Panc1 (cell line): ENCODE results near the gene YAP1. TPM values are rescaled to one million over a fixed set of nuclear protein-coding genes. Genes with fewer than 3 reads are reported as not detected.

Source experiments
- ATAC-seq: fragments of 200-7000 bp; cut with Tn5 transposase; 2 replicates; pipeline ENCODE4 v1.9.1; 2020; ENCODE audit warnings: mild to moderate bottlenecking, moderate library complexity
- BruUV-seq: library from RNA; stranded (reverse); fragments of 400-500 nt; replicated peaks from 2 replicates; lab custom pipeline; 2021; lab: Mats Ljungman, UMichigan
- CTCF ChIA-PET: fragments of 300-600 bp; sonication (Branson Sonifier 250); formaldehyde crosslinking; loops from one replicate; lab custom pipeline; 2022; ENCODE audit warnings: antibody characterized with exemption; lab: Charles Lee
- POLR2A ChIA-PET: fragments of 300-600 bp; sonication (Branson Sonifier 250); formaldehyde crosslinking; loops from one replicate; lab custom pipeline; 2022; ENCODE audit warnings: antibody characterized with exemption; lab: Charles Lee
- DNase-seq: peaks from one replicate; pipeline ENCODE4 v3.0.0-alpha.2; 2010; ENCODE audit warnings: low read depth, low spot score
- H3K27ac ChIP-seq: 2 replicates; pipeline ENCODE4 v1.5.1; 2011; ENCODE audit warnings: mild to moderate bottlenecking, low read length, inconsistent platforms
- H3K27me3 ChIP-seq: fragments of 200-500 bp; sonication (Bioruptor generic); 2 replicates; pipeline ENCODE4 v1.6.0; 2014; ENCODE audit warnings: low read length, inconsistent platforms; ENCODE audit not compliant: control insufficient read depth, insufficient read depth
- H3K36me3 ChIP-seq: fragments of 200-500 bp; sonication (Bioruptor generic); 2 replicates; pipeline ENCODE4 v1.5.1; 2014; ENCODE audit warnings: inconsistent platforms, mild to moderate bottlenecking, low read length, moderate library complexity; ENCODE audit not compliant: control insufficient read depth, insufficient read depth
- H3K4me1 ChIP-seq: 2 replicates; pipeline ENCODE4 v1.5.1; 2011; ENCODE audit warnings: inconsistent platforms, mild to moderate bottlenecking, low read length, moderate library complexity; ENCODE audit not compliant: control insufficient read depth, insufficient read depth
- H3K4me3 ChIP-seq, 2 experiments: 2 replicates each; pipeline ENCODE4 v1.5.1; 2011 to 2012; ENCODE audit warnings: low read depth in 2 of 2, low read length in 2 of 2, mild to moderate bottlenecking in 2 of 2, inconsistent platforms in 1 of 2, moderate library complexity in 1 of 2
- H3K9me3 ChIP-seq: fragments of 200-500 bp; sonication (Bioruptor generic); 2 replicates; pipeline ENCODE4 v1.5.1; 2014; ENCODE audit warnings: low read depth, mild to moderate bottlenecking, inconsistent platforms, low read length, moderate library complexity; ENCODE audit not compliant: control insufficient read depth, insufficient read depth
- CTCF ChIP-seq: fragments of 450-650 bp; IDR thresholded peaks from 2 replicates; pipeline ENCODE4 v1.5.1; 2017; ENCODE audit warnings: mild to moderate bottlenecking
- POLR2AphosphoS5 ChIP-seq: IDR thresholded peaks from 2 replicates; pipeline ENCODE4 v1.6.1; 2012; ENCODE audit warnings: mild to moderate bottlenecking, low read depth, low read length, moderate library complexity
- REST ChIP-seq, 2 experiments: IDR thresholded peaks; 2 replicates each; pipeline ENCODE4 v1.6.1; 2011 to 2012; ENCODE audit warnings: low read depth in 2 of 2, control low read depth in 1 of 2, low read length in 1 of 2, mild to moderate bottlenecking in 1 of 2, moderate library complexity in 1 of 2; ENCODE audit not compliant: insufficient read depth in 1 of 2
- SIN3A ChIP-seq: IDR thresholded peaks from 2 replicates; pipeline ENCODE4 v1.6.1; 2012; ENCODE audit warnings: low read depth, mild to moderate bottlenecking, low read length, moderate library complexity, borderline replicate concordance; ENCODE audit not compliant: insufficient read depth
- TCF7L2 ChIP-seq: IDR thresholded peaks from 2 replicates; pipeline ENCODE4 v1.6.1; 2011; ENCODE audit warnings: mild to moderate bottlenecking, low read depth, low read length, inconsistent platforms
- in situ Hi-C: cut with HindIII; loops from 2 replicates; pipeline ENCODE4 v1.10.0; 2016; ENCODE audit warnings: low sequenced_read_pairs, low pct_unique_long_range_greater_than_20kb
- intact Hi-C: fragments of 100-400 bp; cut with micrococcal nuclease; formaldehyde crosslinking; loops from one replicate; pipeline ENCODE4 v1.10.0; 2022; ENCODE audit not compliant: unreplicated experiment
- total RNA-seq: library from RNA; stranded (reverse); gene quantifications from one replicate; pipeline ENCODE4 v1.2.1, GENCODE V29; 2021; ENCODE audit not compliant: unreplicated experiment

The YAP1 gene
- total RNA-seq, 1 experiment from 2014 or later, result 158 TPM

- Histone ChIP-seq H3K4me3 (no peak overlapping the region), H3K27ac (no peak overlapping the region), H3K27me3 (no peaks in the 10 kb centered on the region), H3K36me3 (no peaks in the 10 kb centered on the region), H3K4me1 (no peaks in the 10 kb centered on the region), H3K9me3 (no peaks in the 10 kb centered on the region)
- in situ Hi-C loops, result no loop called here
- TF ChIP-seq SIN3A (no peak), TCF7L2 (no peak), CTCF (no peak), REST (IDR thresholded peaks at IDR 0.05; ENCODE audit: insufficient read depth in 1 of 2, low read depth in 2 of 2, low read length in 1 of 2) (no peak), POLR2AphosphoS5 (no peak)
- BruUV-seq, result no TSS peak
- intact Hi-C loops, result no loop called here
- ChIA-PET POLR2A (no interaction called here), CTCF (no interaction called here)
- ATAC-seq (no peak), DNase-seq (no peak)
Observed at GRCh38 chr11:102081313-102081712, 28.9 kb upstream of the YAP1 start.

GRCh38 chr11:102085864-102086551 is 24.2 kb upstream of the YAP1 start:
- Histone ChIP-seq H3K27ac (no peak overlapping the region; the same call in 1 of the 2 replicates), H3K27me3 (no peaks in the 10 kb centered on the region), H3K4me1 (no peaks in the 10 kb centered on the region), H3K36me3 (no peaks in the 10 kb centered on the region), H3K4me3 (no peak overlapping the region), H3K9me3 (no peaks in the 10 kb centered on the region)
- intact Hi-C loops (no loop called here), in situ Hi-C loops (no loop called here)
- ChIA-PET POLR2A (interaction anchor here (0.6 kb wide), 1 partner anchor 15 kb away, joined by 6 read pairs; no protein-coding TSS in a partner anchor), CTCF (no interaction called here)
- no TSS peak for BruUV-seq
- DNase-seq (peak; percentile 20), ATAC-seq (peak; percentile 96)
- TF ChIP-seq SIN3A (no peak), CTCF (no peak), POLR2AphosphoS5 (no peak), TCF7L2 (peak; percentile 96), REST (IDR thresholded peaks at IDR 0.05; ENCODE audit: insufficient read depth in 1 of 2, low read depth in 2 of 2, low read length in 1 of 2) (no peak)
